ENCODE results near the gene SLC12A1.

GRCh38 chr15:48279608-48280007, 73.5 kb downstream of the SLC12A1 start:
- no peak for TF ChIP-seq CTCF (IDR thresholded peaks at IDR 0.05)
- no peak for TF ChIP-seq POLR2A (IDR thresholded peaks at IDR 0.05)

Data from heart left ventricle (tissue), 13 donors.